RWPE2 (cell line): Measurements from ENCODE around the gene NDUFV3.

Experiments used
- ATAC-seq: fragments of 200-7000 bp; cut with Tn5 transposase; 3 replicates; pipeline ENCODE4 v1.9.1; 2021; ENCODE audit warnings: low read depth
- DNase-seq: peaks from one replicate; pipeline ENCODE4 v3.0.0-alpha.2; 2020; ENCODE audit warnings: low spot score
- H3K27ac ChIP-seq: fragments of 450-650 bp; 2 replicates; pipeline ENCODE4 v1.5.1; 2017; ENCODE audit warnings: mild to moderate bottlenecking; ENCODE audit not compliant: poor library complexity, severe bottlenecking
- H3K27me3 ChIP-seq: fragments of 250-450 bp; sonication (Bioruptor Pico); 2 replicates; pipeline ENCODE4 v1.5.1; 2021; ENCODE audit warnings: mild to moderate bottlenecking, moderate library complexity; ENCODE audit not compliant: insufficient read depth, poor library complexity, severe bottlenecking
- H3K36me3 ChIP-seq: fragments of 250-450 bp; sonication (Bioruptor Pico); 2 replicates; pipeline ENCODE4 v1.5.1; 2020; ENCODE audit warnings: low read depth, mild to moderate bottlenecking, moderate library complexity
- H3K4me1 ChIP-seq: fragments of 250-450 bp; sonication (Bioruptor Pico); 2 replicates; pipeline ENCODE4 v1.5.1; 2021; ENCODE audit warnings: mild to moderate bottlenecking, moderate library complexity; ENCODE audit not compliant: insufficient read depth, poor library complexity, severe bottlenecking
- H3K4me3 ChIP-seq: fragments of 250-450 bp; sonication (Bioruptor Pico); 2 replicates; pipeline ENCODE4 v1.5.1; 2021; ENCODE audit warnings: mild to moderate bottlenecking, moderate library complexity; ENCODE audit not compliant: severe bottlenecking
- H3K9me3 ChIP-seq: fragments of 250-450 bp; sonication (Bioruptor Pico); 2 replicates; pipeline ENCODE4 v1.5.1; 2021; ENCODE audit warnings: mild to moderate bottlenecking, moderate library complexity; ENCODE audit not compliant: severe bottlenecking
- CTCF ChIP-seq: fragments of 450-650 bp; IDR thresholded peaks from one replicate; pipeline ENCODE4 v1.5.1; 2017; ENCODE audit warnings: mild to moderate bottlenecking, moderate library complexity; ENCODE audit not compliant: poor library complexity, severe bottlenecking

Gene NDUFV3

GRCh38 chr21:42878678-42878992 lies 14.5 kb upstream of the NDUFV3 start:
- Histone ChIP-seq H3K4me3 (peak overlapping the region; percentile 81), H3K36me3 (peaks cover 37% of the 10 kb centered on the region), H3K27ac (peak overlapping the region; percentile 74), H3K27me3 (no peaks in the 10 kb centered on the region), H3K9me3 (no peaks in the 10 kb centered on the region), H3K4me1 (peaks cover 10% of the 10 kb centered on the region)
- ATAC-seq (no peak; the same call in 1 of the 3 replicates), DNase-seq (no peak)
- TF ChIP-seq CTCF, result no peak

GRCh38 chr21:42878993-42879787 lies 13.9 kb upstream of the NDUFV3 start, which contains the start of gene WDR4:
TSS of gene WDR4 (minus strand) at chr21:42879539. CDS start at chr21:42879495, 44 bp downstream.
- TF ChIP-seq CTCF, result no peak
- no peaks in the 10 kb centered on the region for H3K27me3 ChIP-seq
- peak within 1 kb of the TSS; percentile 74 for H3K27ac ChIP-seq

GRCh38 chr21:42880352-42880751 lies 12.8 kb upstream of the NDUFV3 start:
- DNase-seq (no peak), ATAC-seq (no peak)
- peaks cover 10% of the 10 kb centered on the region for H3K4me1 ChIP-seq
- H3K9me3 ChIP-seq, result no peaks in the 10 kb centered on the region
- TF ChIP-seq CTCF, result no peak
- no peaks in the 10 kb centered on the region for H3K27me3 ChIP-seq
- H3K4me3 ChIP-seq, result peak overlapping the region; percentile 81
- peaks cover 20% of the 10 kb centered on the region for H3K36me3 ChIP-seq
- no peak overlapping the region for H3K27ac ChIP-seq

More at GRCh38 chr21:42878993-42879787, 13.9 kb upstream of the NDUFV3 start, which contains the start of gene WDR4:
- DNase-seq, result peak; percentile 95
- peaks cover 10% of the 10 kb centered on the region for H3K4me1 ChIP-seq
- H3K9me3 ChIP-seq, result no peaks in the 10 kb centered on the region
- H3K36me3 ChIP-seq, result peaks cover 31% of the 10 kb centered on the region
- H3K4me3 ChIP-seq, result peak within 1 kb of the TSS; percentile 81
- peak; percentile 92 for ATAC-seq

GRCh38 chr21:42883921-42884320 lies 9.2 kb upstream of the NDUFV3 start:
- Histone ChIP-seq H3K27ac (no peak overlapping the region), H3K4me1 (no peaks in the 10 kb centered on the region), H3K36me3 (no peaks in the 10 kb centered on the region), H3K27me3 (no peaks in the 10 kb centered on the region), H3K4me3 (no peak overlapping the region), H3K9me3 (no peaks in the 10 kb centered on the region)
- ATAC-seq (no peak), DNase-seq (no peak)
- no peak for TF ChIP-seq CTCF

- TF ChIP-seq CTCF, result no peak
- H3K27me3 ChIP-seq, result no peaks in the 10 kb centered on the region
- no peak overlapping the region for H3K27ac ChIP-seq
- DNase-seq (no peak), ATAC-seq (no peak)
- peaks cover under 1% of the 10 kb centered on the region for H3K4me1 ChIP-seq
- H3K9me3 ChIP-seq, result no peaks in the 10 kb centered on the region
- no peak overlapping the region for H3K4me3 ChIP-seq
- H3K36me3 ChIP-seq, result no peaks in the 10 kb centered on the region
Observed at GRCh38 chr21:42887326-42887725, 5.8 kb upstream of the NDUFV3 start.
